Fibroblast of lung (primary cell): ENCODE data around the gene SFN. TPM values are rescaled to one million over a fixed set of nuclear protein-coding genes. Genes with fewer than 3 reads are reported as not detected.
"Not testable (repeated sequence)": the region's sequence is repeated elsewhere in the genome, so short reads cannot be mapped to it uniquely, and the experiment has no call there.

ENCODE experiments used
- DNase-seq, 2 donors: peaks; one replicate each; pipeline versions ENCODE4 v3.0.0 to v3.0.0-alpha.2; 2010; ENCODE audit warnings: low read depth in 2 of 2
- H2AFZ ChIP-seq: 2 replicates; pipeline ENCODE4 v1.5.1; 2012; ENCODE audit warnings: low read length, control low read depth, inconsistent platforms
- H3K27ac ChIP-seq: 2 replicates; pipeline ENCODE4 v1.5.1; 2011; ENCODE audit warnings: low read length, control low read depth; ENCODE audit not compliant: insufficient read depth
- H3K27me3 ChIP-seq: 2 replicates; pipeline ENCODE4 v1.5.1; 2011; ENCODE audit warnings: mild to moderate bottlenecking, low read length; ENCODE audit not compliant: control insufficient read depth, insufficient read depth
- H3K36me3 ChIP-seq: 2 replicates; pipeline ENCODE4 v1.5.1; 2011; ENCODE audit warnings: low read length; ENCODE audit not compliant: control insufficient read depth, insufficient read depth
- H3K4me1 ChIP-seq: 2 replicates; pipeline ENCODE4 v1.5.1; 2011; ENCODE audit warnings: low read length; ENCODE audit not compliant: control insufficient read depth, insufficient read depth; ENCODE audit errors: extremely low read depth
- H3K4me2 ChIP-seq: 2 replicates; pipeline ENCODE4 v1.5.1; 2011; ENCODE audit warnings: low read length, control low read depth; ENCODE audit not compliant: insufficient read depth; ENCODE audit errors: extremely low read depth
- H3K4me3 ChIP-seq, 4 experiments: fragments of 200-600 bp in 1 of 4; sonication (generic) in 1 of 4; replicated peaks in 1 of 4; 2 replicates each; pipeline ENCODE4 v1.5.1; 2011 to 2016; ENCODE audit warnings: low read length in 4 of 4, low read depth in 3 of 4, mild to moderate bottlenecking in 3 of 4, control low read depth in 2 of 4, inconsistent platforms in 1 of 4, mixed read lengths in 1 of 4; ENCODE audit not compliant: insufficient read depth in 1 of 4; ENCODE audit errors: control extremely low read depth in 1 of 4
- H3K79me2 ChIP-seq: 2 replicates; pipeline ENCODE4 v1.5.1; 2012; ENCODE audit warnings: mild to moderate bottlenecking, low read length, inconsistent platforms; ENCODE audit not compliant: control insufficient read depth, insufficient read depth
- H3K9ac ChIP-seq: 2 replicates; pipeline ENCODE4 v1.5.1; 2011; ENCODE audit warnings: mild to moderate bottlenecking, low read length, control low read depth; ENCODE audit not compliant: insufficient read depth
- H3K9me3 ChIP-seq: 2 replicates; pipeline ENCODE4 v1.5.1; 2012; ENCODE audit warnings: low read depth, low read length; ENCODE audit not compliant: control insufficient read depth, insufficient read depth
- H4K20me1 ChIP-seq: 2 replicates; pipeline ENCODE4 v1.5.1; 2011; ENCODE audit warnings: low read length; ENCODE audit not compliant: control insufficient read depth, insufficient read depth; ENCODE audit errors: extremely low read depth
- EZH2 ChIP-seq: IDR thresholded peaks from 2 replicates; pipeline ENCODE4 v1.5.1; 2012; ENCODE audit warnings: low read length, control low read depth, mild to moderate bottlenecking; ENCODE audit errors: missing control alignments
- polyA plus RNA-seq, 2 donors: library from polyadenylated mRNA; depleted of rRNA in 1 of 2; stranded (reverse) in 1 of 2; unstranded in 1 of 2; fragments of >200 nt; gene quantifications; 2 replicates each; pipeline ENCODE4 v1.2.1, GENCODE V29; 2011 to 2012; ENCODE audit warnings: missing spikeins in 1 of 2
- total RNA-seq: library from RNA; depleted of rRNA; stranded (reverse); fragments of >200 nt; gene quantifications from 2 replicates; pipeline ENCODE4 v1.2.1, GENCODE V29; 2014
- TF ChIP-seq, protein P1 (sequence below), 2 donors: IDR thresholded peaks in 1 of 2; conservative IDR thresholded peaks in 1 of 2; 1 replicate in 1 of 2; 2 replicates in 1 of 2; pipeline ENCODE4 v1.5.1; 2011 to 2012; ENCODE audit warnings: low read length in 2 of 2, control low read depth in 1 of 2, inconsistent platforms in 1 of 2, low read depth in 1 of 2, mild to moderate bottlenecking in 1 of 2

Gene SFN
- total and polyA plus RNA-seq, 2 donors (not counting 1 experiment from before 2014, with no cell fraction given) = 0.19 TPM; not detected in 1

DNA sequence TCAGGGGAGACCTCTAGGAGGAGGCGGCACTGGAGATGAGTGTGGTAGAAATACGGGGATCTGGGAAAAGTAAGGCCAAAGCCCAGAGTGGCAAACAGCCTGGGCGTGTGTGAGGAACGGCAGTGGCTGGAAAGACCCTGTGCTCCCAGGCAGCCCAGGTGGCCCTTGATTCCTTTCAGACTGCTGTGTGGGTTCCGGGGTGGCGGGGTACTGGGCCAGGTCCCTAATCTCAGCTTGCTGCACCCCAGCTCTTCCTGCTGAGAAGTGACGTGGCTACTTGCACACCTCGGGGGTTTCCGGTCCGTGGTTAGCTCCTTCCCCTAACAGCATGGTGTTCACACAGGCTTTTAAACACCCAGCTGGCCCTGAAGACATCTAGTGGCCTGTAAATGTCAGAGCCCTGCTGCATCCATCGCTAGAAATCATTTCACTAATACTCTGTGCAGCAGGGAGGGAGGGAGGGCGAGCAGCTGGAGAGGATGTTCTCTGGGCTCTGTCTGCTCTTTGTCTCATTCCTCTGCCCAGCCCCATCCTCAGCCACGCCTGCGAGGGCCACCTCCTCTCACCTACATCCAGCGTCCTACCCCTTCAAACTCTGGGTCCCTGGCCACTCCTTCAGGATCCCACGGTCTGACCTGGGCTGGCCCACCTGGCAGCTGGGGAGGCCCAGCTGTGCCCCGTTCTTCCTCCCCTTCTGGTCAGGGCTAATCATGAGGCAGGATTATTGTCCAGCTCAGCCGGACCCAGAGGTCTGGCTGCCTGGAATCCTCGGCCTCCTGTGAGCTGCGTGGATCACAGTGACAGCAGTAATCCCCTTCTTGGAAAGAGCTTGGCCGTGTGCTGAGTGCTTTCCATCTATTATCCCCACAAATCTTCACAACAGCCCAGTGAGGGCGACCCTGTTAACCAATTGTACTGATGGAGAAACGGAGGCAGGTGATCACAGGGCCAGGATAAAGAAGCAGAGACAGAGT, 29.2 kb upstream of the SFN start:
- Histone ChIP-seq H3K27me3 (no peaks in the 10 kb centered on the region), H3K27ac (no peak overlapping the region), H3K9me3 (no peaks in the 10 kb centered on the region), H3K4me2 (no peak overlapping the region), H4K20me1 (no peaks in the 10 kb centered on the region), H3K4me1 (peaks cover 3% of the 10 kb centered on the region), H3K9ac (no peak overlapping the region), H3K79me2 (peaks cover 21% of the 10 kb centered on the region), H2AFZ (no peak overlapping the region), H3K36me3 (peaks cover 29% of the 10 kb centered on the region), H3K4me3 (no peak overlapping the region)
- TF ChIP-seq, protein P1, sequence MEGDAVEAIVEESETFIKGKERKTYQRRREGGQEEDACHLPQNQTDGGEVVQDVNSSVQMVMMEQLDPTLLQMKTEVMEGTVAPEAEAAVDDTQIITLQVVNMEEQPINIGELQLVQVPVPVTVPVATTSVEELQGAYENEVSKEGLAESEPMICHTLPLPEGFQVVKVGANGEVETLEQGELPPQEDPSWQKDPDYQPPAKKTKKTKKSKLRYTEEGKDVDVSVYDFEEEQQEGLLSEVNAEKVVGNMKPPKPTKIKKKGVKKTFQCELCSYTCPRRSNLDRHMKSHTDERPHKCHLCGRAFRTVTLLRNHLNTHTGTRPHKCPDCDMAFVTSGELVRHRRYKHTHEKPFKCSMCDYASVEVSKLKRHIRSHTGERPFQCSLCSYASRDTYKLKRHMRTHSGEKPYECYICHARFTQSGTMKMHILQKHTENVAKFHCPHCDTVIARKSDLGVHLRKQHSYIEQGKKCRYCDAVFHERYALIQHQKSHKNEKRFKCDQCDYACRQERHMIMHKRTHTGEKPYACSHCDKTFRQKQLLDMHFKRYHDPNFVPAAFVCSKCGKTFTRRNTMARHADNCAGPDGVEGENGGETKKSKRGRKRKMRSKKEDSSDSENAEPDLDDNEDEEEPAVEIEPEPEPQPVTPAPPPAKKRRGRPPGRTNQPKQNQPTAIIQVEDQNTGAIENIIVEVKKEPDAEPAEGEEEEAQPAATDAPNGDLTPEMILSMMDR (conservative IDR thresholded peaks at IDR 0.05 in 1 of 2, IDR thresholded peaks at IDR 0.05 in 1 of 2; ENCODE audit: low read depth in 1 of 2, low read length in 2 of 2) = no peak
- TF ChIP-seq EZH2 = no peak
- no peak for DNase-seq

DNA sequence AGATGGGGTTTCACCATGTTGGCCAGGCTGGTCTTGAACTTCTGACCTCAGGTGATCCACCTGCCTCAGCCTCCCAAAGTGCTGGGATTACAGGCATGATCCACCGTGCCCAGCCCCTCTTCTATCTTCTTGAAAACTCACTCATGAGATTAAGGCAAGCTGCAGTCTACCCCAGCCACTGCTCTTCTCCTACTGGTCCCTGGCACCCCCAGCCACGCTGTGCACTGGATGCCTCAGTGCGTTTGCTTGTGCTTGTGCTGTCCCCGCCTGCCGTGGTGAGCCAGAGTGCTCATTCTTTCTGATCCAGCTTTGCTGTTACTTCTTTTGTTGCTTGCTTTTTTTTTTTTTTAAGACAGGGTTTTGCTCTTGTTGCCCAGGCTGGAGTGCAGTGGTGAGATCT, 25.3 kb upstream of the SFN start:
- not testable (repeated sequence) for H3K79me2 ChIP-seq, H2AFZ ChIP-seq, H3K4me1 ChIP-seq, H3K9me3 ChIP-seq, H3K27me3 ChIP-seq, DNase-seq, H4K20me1 ChIP-seq, H3K9ac ChIP-seq, H3K4me3 ChIP-seq, H3K4me2 ChIP-seq, H3K27ac ChIP-seq
- peaks cover 22% of the 10 kb centered on the region for H3K36me3 ChIP-seq

DNA sequence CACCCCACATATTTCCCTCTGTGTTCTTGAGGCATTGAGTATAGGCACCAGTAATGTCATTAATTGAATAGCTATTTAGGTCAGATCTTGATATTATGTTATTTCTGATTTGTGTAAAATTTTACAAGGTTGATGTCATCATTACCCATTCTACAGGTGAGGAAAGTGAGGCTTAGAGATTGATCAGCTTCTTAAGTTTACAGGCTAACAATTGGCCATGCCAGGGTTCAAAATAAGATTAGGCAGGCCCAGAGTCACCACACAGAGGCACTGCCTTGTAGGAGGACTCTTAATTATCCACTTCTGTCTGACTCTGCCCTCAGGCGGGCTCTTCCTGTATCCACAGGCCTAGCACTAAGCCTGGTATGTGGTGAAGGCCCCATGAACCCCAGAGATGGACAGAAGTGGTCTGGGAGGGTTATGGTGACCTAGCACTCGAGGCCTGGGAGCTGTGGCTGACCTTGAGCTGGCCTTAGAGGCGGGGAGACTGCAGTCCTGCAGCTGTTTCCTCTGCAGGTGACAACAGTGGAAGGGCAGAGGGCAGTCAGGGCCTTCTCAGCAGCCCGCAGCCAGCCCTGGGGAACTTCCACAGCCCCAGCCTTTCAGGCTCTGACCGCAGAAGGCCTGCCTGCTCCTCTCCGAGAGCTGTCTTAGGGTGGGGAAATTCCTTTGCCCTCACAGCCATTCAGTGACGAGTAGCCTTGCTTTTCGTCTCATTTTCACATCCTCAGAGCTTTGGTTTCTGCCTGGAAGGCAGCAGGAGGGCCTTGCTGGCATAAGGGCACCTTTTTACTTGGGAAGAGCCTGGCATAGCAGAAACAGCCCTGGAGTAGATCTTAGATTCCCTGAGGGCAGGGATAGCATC, 24.2 kb upstream of the SFN start:
- DNase-seq = no peak

More for the DNA sequence above, 24.2 kb upstream of the SFN start:
- H2AFZ ChIP-seq = no peak overlapping the region
- TF ChIP-seq, protein P1 (conservative IDR thresholded peaks at IDR 0.05 in 1 of 2, IDR thresholded peaks at IDR 0.05 in 1 of 2; ENCODE audit: low read depth in 1 of 2, low read length in 2 of 2) = no peak
- TF ChIP-seq EZH2 = no peak
- no peak overlapping the region for H3K9ac ChIP-seq
- no peak overlapping the region for H3K4me2 ChIP-seq
- H3K4me1 ChIP-seq = no peaks in the 10 kb centered on the region
- H3K27me3 ChIP-seq = no peaks in the 10 kb centered on the region
- peaks cover 21% of the 10 kb centered on the region for H3K36me3 ChIP-seq
- H3K4me3 ChIP-seq = no peak overlapping the region
- H4K20me1 ChIP-seq = no peaks in the 10 kb centered on the region
- H3K9me3 ChIP-seq = no peaks in the 10 kb centered on the region
- no peak overlapping the region for H3K27ac ChIP-seq
- H3K79me2 ChIP-seq = no peaks in the 10 kb centered on the region
